Calu3 (cell line): ENCODE results near the gene BRAT1. TPM values are rescaled to one million over a fixed set of nuclear protein-coding genes. Genes with fewer than 3 reads are reported as not detected.
"Not testable (repeated sequence)": the region's sequence is repeated elsewhere in the genome, so short reads cannot be mapped to it uniquely, and the experiment has no call there.

Source experiments
- BruUV-seq: library from RNA; stranded (reverse); fragments of 400-500 nt; replicated peaks from 2 replicates; lab custom pipeline; 2021; lab: Mats Ljungman, UMichigan
- CTCF ChIA-PET: fragments of 300-600 bp; sonication (Branson Sonifier 250); formaldehyde crosslinking; loops from one replicate; lab custom pipeline; 2022; ENCODE audit warnings: antibody characterized with exemption; lab: Charles Lee
- DNase-seq: peaks from one replicate; pipeline ENCODE4 v3.0.0; 2022
- H3K27ac Mint-ChIP-seq: one replicate; pipeline ENCODE4 v1.8.0; 2022; ENCODE audit warnings: mixed read lengths; ENCODE audit not compliant: unreplicated experiment
- H3K27me3 Mint-ChIP-seq: one replicate; pipeline ENCODE4 v1.8.0; 2022; ENCODE audit warnings: mixed read lengths; ENCODE audit not compliant: unreplicated experiment
- H3K36me3 Mint-ChIP-seq: one replicate; pipeline ENCODE4 v1.8.0; 2022; ENCODE audit warnings: mild to moderate bottlenecking, moderate library complexity, mixed read lengths; ENCODE audit not compliant: insufficient read depth, unreplicated experiment
- H3K4me1 Mint-ChIP-seq: one replicate; pipeline ENCODE4 v1.8.0; 2022; ENCODE audit warnings: mild to moderate bottlenecking, low read depth, mixed read lengths; ENCODE audit not compliant: unreplicated experiment
- H3K4me3 Mint-ChIP-seq: one replicate; pipeline ENCODE4 v1.8.0; 2022; ENCODE audit warnings: mild to moderate bottlenecking, low read depth, moderate library complexity, mixed read lengths; ENCODE audit not compliant: unreplicated experiment
- H3K9me3 Mint-ChIP-seq: one replicate; pipeline ENCODE4 v1.8.0; 2022; ENCODE audit warnings: low read depth, mixed read lengths; ENCODE audit not compliant: unreplicated experiment
- CTCF ChIP-seq: fragments of 200-600 bp; IDR thresholded peaks from one replicate; pipeline ENCODE4 v1.8.0; 2022; ENCODE audit warnings: antibody characterized with exemption; ENCODE audit not compliant: unreplicated experiment
- intact Hi-C: fragments of 100-400 bp; cut with micrococcal nuclease; formaldehyde crosslinking; loops from one replicate; pipeline ENCODE4 v1.10.0; 2022; ENCODE audit not compliant: unreplicated experiment
- total RNA-seq: library from RNA; stranded (reverse); gene quantifications from 2 replicates; pipeline ENCODE4 v1.2.3, GENCODE V29; 2022

The BRAT1 gene
- total RNA-seq, 1 experiment from 2014 or later, result 59.6 TPM

GRCh38 chr7:2593036-2593727 is 37.9 kb upstream of the BRAT1 start:
- H3K36me3 Mint-ChIP-seq, result peaks cover 86% of the 10 kb centered on the region
- H3K4me1 Mint-ChIP-seq, result no peaks in the 10 kb centered on the region
- no peaks in the 10 kb centered on the region for H3K9me3 Mint-ChIP-seq
- no peaks in the 10 kb centered on the region for H3K27me3 Mint-ChIP-seq
- intact Hi-C loops, result no loop called here
- H3K4me3 Mint-ChIP-seq, result no peak overlapping the region
- CTCF ChIA-PET, result no interaction called here
- BruUV-seq, result no TSS peak
- no peak for DNase-seq
- TF ChIP-seq CTCF, result no peak
- H3K27ac Mint-ChIP-seq, result no peak overlapping the region

- CTCF ChIA-PET, result no interaction called here
- no peak for TF ChIP-seq CTCF
- Mint-ChIP-seq H3K36me3 (peaks cover 91% of the 10 kb centered on the region), H3K9me3 (no peaks in the 10 kb centered on the region), H3K27ac (no peak overlapping the region), H3K4me1 (no peaks in the 10 kb centered on the region), H3K4me3 (no peak overlapping the region), H3K27me3 (no peaks in the 10 kb centered on the region)
- no TSS peak for BruUV-seq
- intact Hi-C loops, result no loop called here
- no peak for DNase-seq
Observed at GRCh38 chr7:2592375-2592865, 37.1 kb upstream of the BRAT1 start.

- H3K9me3 Mint-ChIP-seq, DNase-seq, intact Hi-C loops, H3K27me3 Mint-ChIP-seq, H3K4me1 Mint-ChIP-seq, H3K27ac Mint-ChIP-seq, H3K4me3 Mint-ChIP-seq, BruUV-seq: not testable (repeated sequence)
- CTCF ChIA-PET, result interaction anchor here (0.5 to 1.2 kb wide), 3 partner anchors 19 to 253 kb away, joined by 3 to 4 read pairs (median 4); no protein-coding TSS in a partner anchor
- H3K36me3 Mint-ChIP-seq, result peaks cover 96% of the 10 kb centered on the region
Observed at GRCh38 chr7:2589941-2590340, 34.6 kb upstream of the BRAT1 start.

- no peaks in the 10 kb centered on the region for H3K27me3 Mint-ChIP-seq
- no TSS peak for BruUV-seq
- intact Hi-C loops, result no loop called here
- CTCF ChIA-PET, result interaction anchor here (0.5 kb wide), 1 partner anchor 78 kb away, joined by 4 read pairs; no protein-coding TSS in a partner anchor
- DNase-seq, result no peak
- peaks cover 96% of the 10 kb centered on the region for H3K36me3 Mint-ChIP-seq
- no peak overlapping the region for H3K27ac Mint-ChIP-seq
- no peaks in the 10 kb centered on the region for H3K9me3 Mint-ChIP-seq
- no peak overlapping the region for H3K4me3 Mint-ChIP-seq
- no peaks in the 10 kb centered on the region for H3K4me1 Mint-ChIP-seq
- TF ChIP-seq CTCF, result no peak
Observed at GRCh38 chr7:2589341-2589740, 34.0 kb upstream of the BRAT1 start.

GRCh38 chr7:2587778-2588177 is 32.5 kb upstream of the BRAT1 start:
- no peaks in the 10 kb centered on the region for H3K27me3 Mint-ChIP-seq
- CTCF ChIA-PET, result no interaction called here
- no peaks in the 10 kb centered on the region for H3K4me1 Mint-ChIP-seq
- intact Hi-C loops, result no loop called here
- peaks cover 93% of the 10 kb centered on the region for H3K36me3 Mint-ChIP-seq
- no peak for DNase-seq
- BruUV-seq, result no TSS peak
- no peak overlapping the region for H3K4me3 Mint-ChIP-seq
- no peak for TF ChIP-seq CTCF
- no peaks in the 10 kb centered on the region for H3K9me3 Mint-ChIP-seq
- H3K27ac Mint-ChIP-seq, result no peak overlapping the region
